Fibroblast of peridontal ligament (primary cell): ENCODE measurements around the gene DYNC1I1.

ENCODE experiments used
- DNase-seq: peaks from one replicate; pipeline ENCODE4 v3.0.0-alpha.2; 2010; ENCODE audit errors: extremely low read depth

The DYNC1I1 gene

GRCh38 chr7:96144260-96144526, 371.8 kb downstream of the DYNC1I1 start:
- peak; percentile 5 for DNase-seq
